Upper lobe of left lung (tissue), 6 donors: Measurements from ENCODE around the gene CIC. TPM values are rescaled to one million over a fixed set of nuclear protein-coding genes. Genes with fewer than 3 reads are reported as not detected.

Experiments used
- ATAC-seq, 2 donors: fragments of 200-7000 bp; cut with Tn5 transposase; one replicate each; pipeline ENCODE4 v1.9.1; 2022; ENCODE audit warnings: mild to moderate bottlenecking in 2 of 2, moderate library complexity in 2 of 2; ENCODE audit not compliant: low FRiP score in 2 of 2
- DNase-seq, 2 donors: peaks; one replicate each; pipeline ENCODE4 v3.0.0-alpha.2; 2019 to 2020
- H3K27ac ChIP-seq, 4 donors: fragments of 200-600 bp; sonication (generic); one replicate each; pipeline ENCODE4 v1.5.1; 2016 to 2019
- H3K27me3 ChIP-seq, 4 donors: fragments of 200-600 bp; sonication (generic); one replicate each; pipeline ENCODE4 v1.5.1; 2017 to 2019
- H3K36me3 ChIP-seq, 4 donors: fragments of 200-600 bp; sonication (generic); one replicate each; pipeline ENCODE4 v1.5.1; 2016 to 2019
- H3K4me1 ChIP-seq, 4 donors: fragments of 200-600 bp; sonication (generic); one replicate each; pipeline ENCODE4 v1.5.1; 2018 to 2019
- H3K4me3 ChIP-seq, 4 donors: fragments of 200-600 bp; sonication (generic); one replicate each; pipeline ENCODE4 v1.5.1; 2017 to 2019; ENCODE audit warnings: mild to moderate bottlenecking in 2 of 4, moderate library complexity in 1 of 4
- H3K9me3 ChIP-seq, 4 donors: fragments of 200-600 bp; sonication (generic); one replicate each; pipeline ENCODE4 v1.5.1; 2018 to 2019
- CTCF ChIP-seq, 6 experiments: fragments of 450-650 bp in 4 of 6; fragments of 200-600 bp in 2 of 6; sonication (generic) in 2 of 6; IDR thresholded peaks; one replicate each; pipeline ENCODE4 v1.5.1; 2016 to 2019; ENCODE audit warnings: antibody characterized with exemption in 6 of 6
- EP300 ChIP-seq, 4 donors: sonication (generic); formaldehyde crosslinking; IDR thresholded peaks; one replicate each; pipeline ENCODE4 v1.5.1; 2017; ENCODE audit warnings: antibody characterized with exemption in 4 of 4, control low read depth in 2 of 4
- POLR2A ChIP-seq, 4 donors: fragments of 450-650 bp; IDR thresholded peaks; one replicate each; pipeline ENCODE4 v1.5.1; 2016 to 2017; ENCODE audit warnings: antibody characterized with exemption in 4 of 4, mild to moderate bottlenecking in 2 of 4
- POLR2AphosphoS5 ChIP-seq, 2 donors: sonication (generic); formaldehyde crosslinking; IDR thresholded peaks; one replicate each; pipeline ENCODE4 v1.5.1; 2017; ENCODE audit warnings: antibody characterized with exemption in 2 of 2
- WGBS, 2 donors: methylation state at CpG; one replicate each; pipeline ENCODE4 v1.1.5; 2017 to 2018; 5-methylcytosine and 5-hydroxymethylcytosine counted together
- total RNA-seq, 6 donors: library from RNA; depleted of rRNA in 4 of 6; stranded (reverse); fragments of >200 nt in 4 of 6; gene quantifications; one replicate each; pipeline versions ENCODE4 v1.1.0 to v1.2.1, GENCODE V29; 2016 to 2021
- donor health status: DM: no; HTN: no; CAD: no; lungs with moderate emphysema.
- donor health status: DM: no; HTN: yes; CAD: no; lungs with severe emphysema.

The CIC gene
- 100 to 1,000 TPM in 1 of 6 donors, 10 to 100 TPM in 5; 52.6 to 170 (median 77.7) TPM for total RNA-seq

- no peaks in the 10 kb centered on the region for H3K9me3 ChIP-seq
- WGBS, 2 donors = 0 to 1% methylated on average over 33 to 37 of the region's 52 CpGs
- H3K27ac ChIP-seq = peak within 1 kb of the TSS; percentile 96 to 100 (median 98)
- TF ChIP-seq CTCF (IDR thresholded peaks at IDR 0.05) (peak in 1 of 6 experiments; percentile 40), EP300 (IDR thresholded peaks at IDR 0.05) (no peak)
- DNase-seq (peak; percentile 98 to 100), ATAC-seq (peak; percentile 94 to 97)
- H3K4me1 ChIP-seq = peaks cover 23 to 38% (median 27%) of the 10 kb centered on the region in 4 donors
- H3K27me3 ChIP-seq = no peaks in the 10 kb centered on the region
- H3K36me3 ChIP-seq = peaks cover 10 to 23% (median 21%) of the 10 kb centered on the region in 4 donors
- H3K4me3 ChIP-seq = peak within 1 kb of the TSS; percentile 62 to 76 (median 66)
These were observed at the start of gene CIC for GRCh38 chr19:42268704-42269477. Gene CIC (plus strand): TSS chr19:42269252. CDS start chr19:42271784, 2,532 bp downstream.

- peaks cover 31 to 53% (median 45%) of the 10 kb centered on the region in 4 donors for H3K4me1 ChIP-seq
- H3K4me3 ChIP-seq = peak within 1 kb of the TSS; percentile 80 to 90 (median 86)
- DNase-seq (peak; percentile 98), ATAC-seq (peak; percentile 95 to 96)
- peaks cover 7 to 13% (median 11%) of the 10 kb centered on the region in 4 donors for H3K36me3 ChIP-seq
- WGBS, 2 donors = 0 to 1% methylated on average over 18 to 53 of the region's 53 CpGs
- peak within 1 kb of the TSS; percentile 60 to 97 (median 88) for H3K27ac ChIP-seq
- TF ChIP-seq CTCF (IDR thresholded peaks at IDR 0.05) (peak in 2 of 6 experiments; percentile 12 to 21), EP300 (IDR thresholded peaks at IDR 0.05) (no peak), POLR2A (IDR thresholded peaks at IDR 0.05) (peak in 3 of 4 donors; percentile 41 to 83 (median 51)), POLR2AphosphoS5 (IDR thresholded peaks at IDR 0.05) (peak; percentile 90 to 93)
- no peaks in the 10 kb centered on the region for H3K27me3 ChIP-seq
- H3K9me3 ChIP-seq = no peaks in the 10 kb centered on the region
These were observed 49.0 kb upstream of the CIC start, which contains the start of gene ZNF526 for GRCh38 chr19:42219812-42220750. Gene ZNF526 (plus strand): TSS chr19:42220312. CDS start chr19:42224404, 4,092 bp downstream.

- Histone ChIP-seq H3K36me3 (peaks cover 13 to 19% (median 17%) of the 10 kb centered on the region in 4 donors), H3K9me3 (no peaks in the 10 kb centered on the region), H3K27me3 (no peaks in the 10 kb centered on the region), H3K4me1 (peaks cover 31 to 46% (median 40%) of the 10 kb centered on the region in 4 donors), H3K4me3 (peak overlapping the region; percentile 80 to 90 (median 86)), H3K27ac (peak overlapping the region; percentile 60 to 97 (median 88))
- DNase-seq = no peak
- TF ChIP-seq CTCF (IDR thresholded peaks at IDR 0.05) (no peak), POLR2AphosphoS5 (IDR thresholded peaks at IDR 0.05) (no peak), POLR2A (IDR thresholded peaks at IDR 0.05) (no peak), EP300 (IDR thresholded peaks at IDR 0.05) (no peak)
- ATAC-seq = no peak
- 0 to 2% methylated on average over 6 of the region's 6 CpGs for WGBS, 2 donors
These were observed 48.3 kb upstream of the CIC start for GRCh38 chr19:42220751-42221097.

GRCh38 chr19:42224940-42225717 lies 43.9 kb upstream of the CIC start:
- no peak overlapping the region for H3K4me3 ChIP-seq
- H3K27me3 ChIP-seq = no peaks in the 10 kb centered on the region
- TF ChIP-seq POLR2A (IDR thresholded peaks at IDR 0.05) (no peak), CTCF (IDR thresholded peaks at IDR 0.05) (no peak), POLR2AphosphoS5 (IDR thresholded peaks at IDR 0.05) (no peak), EP300 (IDR thresholded peaks at IDR 0.05) (no peak)
- H3K4me1 ChIP-seq = peaks cover 11 to 16% (median 13%) of the 10 kb centered on the region in 4 donors
- 95 to 96% methylated on average over 33 to 36 of the region's 37 CpGs for WGBS, 2 donors
- H3K9me3 ChIP-seq = no peaks in the 10 kb centered on the region
- ATAC-seq (no peak), DNase-seq (peak in 1 of 2 donors; percentile 74)
- peaks cover 15 to 60% (median 56%) of the 10 kb centered on the region in 4 donors for H3K36me3 ChIP-seq
- H3K27ac ChIP-seq = no peak overlapping the region
